Measurements from ENCODE around the gene RSPH1. TPM values are rescaled to one million over a fixed set of nuclear protein-coding genes. Genes with fewer than 3 reads are reported as not detected.

Gene RSPH1
- total RNA-seq, 2 donors from 2014 or later, result 1.8 to 2.2 TPM

DNA sequence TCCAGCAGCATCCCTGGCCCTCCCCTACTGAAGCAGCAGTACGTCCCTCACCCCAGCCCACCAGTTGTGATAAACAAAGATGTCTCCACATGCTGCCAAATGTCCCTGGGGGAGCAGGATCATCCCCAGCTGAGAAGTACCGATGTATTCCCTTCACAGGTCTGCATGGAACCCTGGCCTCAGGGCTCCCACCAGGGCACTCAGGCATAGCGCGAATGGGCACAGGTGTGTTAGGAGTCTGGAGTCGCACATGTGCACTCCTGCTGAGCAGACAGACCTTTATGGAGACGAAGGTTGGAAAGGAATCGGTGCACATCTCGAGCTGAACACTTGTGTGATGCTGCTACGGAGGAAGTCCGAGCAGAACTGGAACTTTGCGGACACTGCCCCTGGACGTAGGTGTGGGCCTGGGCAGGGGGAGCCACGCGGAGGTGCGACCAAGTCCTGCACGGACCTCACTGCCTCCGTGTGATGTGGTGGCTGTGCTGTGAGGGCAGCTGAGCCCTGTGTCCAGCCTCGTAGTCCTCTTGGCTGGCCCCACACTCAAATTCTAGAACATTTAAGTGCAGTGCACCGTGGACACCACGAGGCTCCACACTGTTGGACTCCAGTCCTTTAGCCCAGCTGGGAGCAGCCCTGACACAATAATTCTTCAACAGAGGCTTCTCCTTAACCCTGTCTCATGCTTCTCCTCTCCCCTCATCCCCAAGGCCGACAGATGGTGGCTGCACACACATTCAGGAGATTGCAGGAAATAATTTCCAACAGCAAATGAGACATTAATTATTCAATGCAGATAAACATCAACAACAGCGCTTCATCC, 43.4 kb downstream of the RSPH1 start:
- no peaks in the 10 kb centered on the region for H3K36me3 Mint-ChIP-seq (ENCODE audit: low read depth)
- TF ChIP-seq, protein P1, sequence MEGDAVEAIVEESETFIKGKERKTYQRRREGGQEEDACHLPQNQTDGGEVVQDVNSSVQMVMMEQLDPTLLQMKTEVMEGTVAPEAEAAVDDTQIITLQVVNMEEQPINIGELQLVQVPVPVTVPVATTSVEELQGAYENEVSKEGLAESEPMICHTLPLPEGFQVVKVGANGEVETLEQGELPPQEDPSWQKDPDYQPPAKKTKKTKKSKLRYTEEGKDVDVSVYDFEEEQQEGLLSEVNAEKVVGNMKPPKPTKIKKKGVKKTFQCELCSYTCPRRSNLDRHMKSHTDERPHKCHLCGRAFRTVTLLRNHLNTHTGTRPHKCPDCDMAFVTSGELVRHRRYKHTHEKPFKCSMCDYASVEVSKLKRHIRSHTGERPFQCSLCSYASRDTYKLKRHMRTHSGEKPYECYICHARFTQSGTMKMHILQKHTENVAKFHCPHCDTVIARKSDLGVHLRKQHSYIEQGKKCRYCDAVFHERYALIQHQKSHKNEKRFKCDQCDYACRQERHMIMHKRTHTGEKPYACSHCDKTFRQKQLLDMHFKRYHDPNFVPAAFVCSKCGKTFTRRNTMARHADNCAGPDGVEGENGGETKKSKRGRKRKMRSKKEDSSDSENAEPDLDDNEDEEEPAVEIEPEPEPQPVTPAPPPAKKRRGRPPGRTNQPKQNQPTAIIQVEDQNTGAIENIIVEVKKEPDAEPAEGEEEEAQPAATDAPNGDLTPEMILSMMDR (conservative IDR thresholded peaks at IDR 0.05), result no peak
- no peak overlapping the region for H3K4me3 Mint-ChIP-seq
- no peak for DNase-seq
- Histone ChIP-seq H3K27me3 (ENCODE audit: control insufficient read depth, insufficient read depth, low read length, poor library complexity, severe bottlenecking) (no peaks in the 10 kb centered on the region), H3K27ac (ENCODE audit: low read depth, low read length) (no peak overlapping the region), H3K4me1 (ENCODE audit: control insufficient read depth, insufficient read depth, low read length) (no peaks in the 10 kb centered on the region), H3K4me3 (ENCODE audit: low read length) (no peak overlapping the region), H3K36me3 (ENCODE audit: control insufficient read depth, insufficient read depth, low read length) (no peaks in the 10 kb centered on the region), H3K9ac (ENCODE audit: extremely low read depth, low read length, poor library complexity, severe bottlenecking) (no peak overlapping the region), H3K9me3 (ENCODE audit: control insufficient read depth, low read length) (peaks cover 6% of the 10 kb centered on the region)
- H3K27ac Mint-ChIP-seq, result no peak overlapping the region
- H3K27me3 Mint-ChIP-seq (ENCODE audit: insufficient read depth), result no peaks in the 10 kb centered on the region
- WGBS, 2 experiments (ENCODE audit: insufficient coverage in 1 of 2, insufficient read length in 1 of 2), result 93 to 97% methylated on average over 18 to 22 of the region's 22 CpGs
- peaks cover 10% of the 10 kb centered on the region for H3K9me3 Mint-ChIP-seq
- peaks cover 41% of the 10 kb centered on the region for H3K4me1 Mint-ChIP-seq

DNA sequence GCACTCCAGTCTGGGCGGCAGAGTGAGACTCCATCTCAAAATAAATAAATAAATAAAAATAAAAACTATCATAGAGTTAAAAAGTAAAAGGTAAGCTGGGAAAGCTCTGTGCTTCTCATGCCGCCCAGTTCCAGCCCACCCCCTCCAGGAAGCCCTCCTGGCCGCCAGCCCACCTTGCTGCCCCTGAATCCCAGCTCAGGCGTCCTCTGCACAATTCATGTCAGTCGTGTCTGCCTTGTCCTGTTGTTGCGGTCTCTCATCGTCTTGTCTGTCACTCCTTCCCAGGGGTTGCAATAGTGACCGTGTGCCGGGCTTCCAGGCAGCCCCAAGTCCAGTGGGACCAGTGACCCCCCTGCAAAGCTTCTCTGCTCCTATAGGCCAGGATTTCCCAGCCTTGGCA, 44.1 kb downstream of the RSPH1 start:
- H3K27me3 Mint-ChIP-seq (ENCODE audit: insufficient read depth), result no peaks in the 10 kb centered on the region
- no peaks in the 10 kb centered on the region for H3K36me3 ChIP-seq (ENCODE audit: control insufficient read depth, insufficient read depth, low read length)
- H3K9me3 Mint-ChIP-seq, result peaks cover 6% of the 10 kb centered on the region
- DNase-seq, result no peak
- no peak overlapping the region for H3K4me3 Mint-ChIP-seq
- no peak overlapping the region for H3K4me3 ChIP-seq (ENCODE audit: low read length)
- no peak overlapping the region for H3K9ac ChIP-seq (ENCODE audit: extremely low read depth, low read length, poor library complexity, severe bottlenecking)
- H3K4me1 ChIP-seq (ENCODE audit: control insufficient read depth, insufficient read depth, low read length), result no peaks in the 10 kb centered on the region
- 92 to 94% methylated on average over 8 of the region's 9 CpGs for WGBS, 2 experiments (ENCODE audit: insufficient coverage in 1 of 2, insufficient read length in 1 of 2)
- H3K27ac Mint-ChIP-seq, result no peak overlapping the region
- H3K27ac ChIP-seq (ENCODE audit: low read depth, low read length), result no peak overlapping the region
- peaks cover 41% of the 10 kb centered on the region for H3K4me1 Mint-ChIP-seq
- TF ChIP-seq, protein P1 (conservative IDR thresholded peaks at IDR 0.05), result no peak
- H3K27me3 ChIP-seq (ENCODE audit: control insufficient read depth, insufficient read depth, low read length, poor library complexity, severe bottlenecking), result peaks cover 2% of the 10 kb centered on the region
- no peaks in the 10 kb centered on the region for H3K36me3 Mint-ChIP-seq (ENCODE audit: low read depth)
- H3K9me3 ChIP-seq (ENCODE audit: control insufficient read depth, low read length), result no peaks in the 10 kb centered on the region

DNA sequence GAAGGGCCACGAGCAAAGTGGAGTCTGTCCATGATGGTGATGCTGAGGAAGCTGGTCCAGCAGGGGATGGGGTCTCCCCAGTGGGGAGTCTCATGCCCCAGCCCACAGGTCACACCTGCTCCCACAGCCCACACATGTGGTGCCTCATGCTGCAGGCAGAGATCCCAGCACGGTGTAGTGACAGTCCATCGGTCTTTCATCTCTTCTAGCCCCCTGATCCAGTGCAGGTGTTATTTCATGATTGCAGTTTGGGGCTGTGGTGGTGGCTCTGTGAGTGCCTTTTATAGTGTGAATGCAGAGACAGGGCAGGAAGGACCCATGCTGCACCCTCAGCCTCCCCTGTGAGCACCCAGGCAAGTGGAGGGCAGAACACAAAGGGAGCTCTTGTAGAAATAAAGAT, 47.3 kb downstream of the RSPH1 start:
- no peaks in the 10 kb centered on the region for H3K36me3 Mint-ChIP-seq (ENCODE audit: low read depth)
- Histone ChIP-seq H3K9ac (ENCODE audit: extremely low read depth, low read length, poor library complexity, severe bottlenecking) (no peak overlapping the region), H3K4me1 (ENCODE audit: control insufficient read depth, insufficient read depth, low read length) (no peaks in the 10 kb centered on the region), H3K27me3 (ENCODE audit: control insufficient read depth, insufficient read depth, low read length, poor library complexity, severe bottlenecking) (peaks cover 6% of the 10 kb centered on the region), H3K4me3 (ENCODE audit: low read length) (no peak overlapping the region), H3K9me3 (ENCODE audit: control insufficient read depth, low read length) (no peaks in the 10 kb centered on the region), H3K36me3 (ENCODE audit: control insufficient read depth, insufficient read depth, low read length) (no peaks in the 10 kb centered on the region), H3K27ac (ENCODE audit: low read depth, low read length) (no peak overlapping the region)
- no peak overlapping the region for H3K27ac Mint-ChIP-seq
- WGBS, 2 experiments (ENCODE audit: insufficient coverage in 1 of 2, insufficient read length in 1 of 2), result 88% methylated on average over 3 of the region's 3 CpGs; no CpG with 5 or more reads in 1 of the 2 experiments
- H3K27me3 Mint-ChIP-seq (ENCODE audit: insufficient read depth), result no peaks in the 10 kb centered on the region
- peaks cover 22% of the 10 kb centered on the region for H3K4me1 Mint-ChIP-seq
- TF ChIP-seq, protein P1 (conservative IDR thresholded peaks at IDR 0.05), result no peak
- DNase-seq, result no peak
- no peak overlapping the region for H3K4me3 Mint-ChIP-seq
- H3K9me3 Mint-ChIP-seq, result peaks cover 2% of the 10 kb centered on the region

All from endodermal cell (in vitro differentiated cells).